Measurements from ENCODE around the gene CYP26C1.
A peak's percentile ranks its signal among the peaks of the same experiment; 100 is the strongest.
"Not testable (repeated sequence)": the region's sequence is repeated elsewhere in the genome, so short reads cannot be mapped to it uniquely, and the experiment has no call there.

CYP26C1 gene

GRCh38 chr10:93079663-93080349, 19.2 kb downstream of the CYP26C1 start:
- no peak for DNase-seq (ENCODE audit: low spot score)

DNA sequence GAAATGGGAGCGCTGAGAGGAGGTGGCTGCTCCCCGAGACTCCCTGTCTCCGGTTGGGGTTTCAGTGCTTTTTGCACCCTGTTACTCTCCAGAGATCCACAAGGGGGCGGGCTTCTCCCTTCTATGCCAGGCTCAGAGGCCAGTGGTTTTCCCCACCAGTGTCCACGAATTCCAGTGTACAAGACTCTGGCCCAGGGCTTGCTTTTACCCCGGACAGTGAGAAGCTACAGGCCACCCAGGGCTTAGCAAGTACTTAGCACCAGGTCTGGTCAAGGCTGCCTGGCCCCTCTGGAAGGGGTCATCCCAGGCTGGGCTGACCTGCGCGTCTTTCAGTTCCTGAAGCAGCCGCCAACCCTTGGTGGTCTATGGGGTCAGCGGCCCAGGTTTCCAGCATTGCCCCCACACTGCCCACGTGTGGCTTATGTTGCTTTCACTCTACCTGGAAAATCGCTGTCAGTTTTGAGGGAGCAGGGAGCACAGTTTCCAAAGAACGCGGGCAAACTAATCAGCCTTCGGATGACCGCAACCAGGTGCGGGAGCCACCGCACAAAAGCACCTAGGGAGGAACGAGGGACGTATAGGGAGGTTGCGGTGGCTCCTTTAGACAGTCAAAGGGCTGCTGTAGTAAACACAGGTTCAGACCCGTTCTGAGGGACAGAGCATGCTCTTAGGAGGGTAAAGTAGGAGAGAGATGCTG, 19.9 kb downstream of the CYP26C1 start:
- peak; percentile 92 for DNase-seq (ENCODE audit: low spot score)

DNA sequence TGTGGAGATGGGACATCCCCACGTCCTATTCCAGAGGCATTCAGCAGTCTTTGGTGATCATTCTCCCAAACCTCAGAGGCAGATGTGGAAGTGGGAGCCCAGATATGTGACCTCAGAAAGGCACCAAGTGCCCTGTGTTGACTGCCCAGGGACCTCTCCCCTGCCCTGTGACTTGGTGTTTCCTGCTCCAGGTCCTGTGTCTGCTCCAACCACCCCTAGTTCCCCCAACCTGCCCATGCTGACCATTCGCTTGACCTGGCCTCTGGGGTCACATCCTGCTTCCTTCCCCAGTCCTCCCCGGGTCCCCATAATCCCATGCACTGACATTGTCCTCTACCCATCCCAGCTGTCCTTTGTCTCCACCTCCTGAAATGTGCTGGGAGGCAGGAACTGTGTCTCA, 20.7 kb downstream of the CYP26C1 start:
- DNase-seq (ENCODE audit: low spot score), result no peak

DNA sequence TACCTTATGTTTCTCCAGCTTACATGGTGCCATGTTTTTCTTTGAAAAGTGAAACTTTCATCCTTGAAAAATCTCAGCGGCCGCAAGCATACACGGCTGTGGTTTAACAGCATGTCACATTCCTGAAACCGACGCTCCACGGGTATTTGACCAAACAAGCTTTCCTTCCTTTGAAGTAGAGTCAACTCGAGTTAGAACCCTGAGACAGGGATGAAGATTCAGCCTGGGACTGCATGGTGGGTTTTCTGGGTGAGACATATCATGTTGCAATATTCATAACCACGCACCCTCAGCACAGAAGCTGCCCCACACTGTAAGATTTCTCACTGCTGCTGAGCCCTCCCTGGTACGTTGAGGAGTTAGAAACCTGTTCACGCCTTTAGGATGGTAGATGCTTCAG, 21.2 kb downstream of the CYP26C1 start:
- DNase-seq (ENCODE audit: low spot score), result no peak

- DNase-seq (ENCODE audit: low spot score), result no peak
Observed at GRCh38 chr10:93083743-93084539, 23.3 kb downstream of the CYP26C1 start.

DNA sequence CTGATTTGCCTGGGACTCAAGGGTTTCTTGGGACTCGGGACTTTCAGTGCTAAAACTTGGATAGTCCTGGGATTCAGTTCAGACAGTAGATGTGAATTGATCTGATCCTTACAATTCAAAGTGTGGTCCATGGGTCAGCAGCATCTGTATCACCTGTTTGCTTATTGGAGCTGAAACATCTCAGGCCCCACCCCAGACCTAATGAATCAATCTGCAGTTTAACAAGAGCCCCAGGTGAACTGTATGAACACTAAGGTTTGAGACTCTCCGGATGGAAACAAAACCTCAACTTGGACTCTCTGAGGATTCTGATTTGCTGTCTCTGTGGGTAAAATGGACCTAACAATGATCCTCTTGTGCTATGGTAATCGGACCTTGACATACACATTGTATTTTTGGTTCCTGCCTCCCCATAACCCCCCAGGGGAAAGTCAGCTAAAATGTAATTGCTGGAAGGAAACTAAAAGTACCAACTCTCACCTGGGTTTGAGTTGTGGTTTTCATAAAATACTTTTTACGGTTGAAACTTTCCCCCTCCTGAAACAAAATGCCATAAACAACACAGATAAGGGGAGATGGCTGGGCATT, 24.8 kb downstream of the CYP26C1 start:
- DNase-seq (ENCODE audit: low spot score), result no peak

GRCh38 chr10:93086289-93086688, 25.7 kb downstream of the CYP26C1 start:
- DNase-seq (ENCODE audit: low spot score), result no peak

DNA sequence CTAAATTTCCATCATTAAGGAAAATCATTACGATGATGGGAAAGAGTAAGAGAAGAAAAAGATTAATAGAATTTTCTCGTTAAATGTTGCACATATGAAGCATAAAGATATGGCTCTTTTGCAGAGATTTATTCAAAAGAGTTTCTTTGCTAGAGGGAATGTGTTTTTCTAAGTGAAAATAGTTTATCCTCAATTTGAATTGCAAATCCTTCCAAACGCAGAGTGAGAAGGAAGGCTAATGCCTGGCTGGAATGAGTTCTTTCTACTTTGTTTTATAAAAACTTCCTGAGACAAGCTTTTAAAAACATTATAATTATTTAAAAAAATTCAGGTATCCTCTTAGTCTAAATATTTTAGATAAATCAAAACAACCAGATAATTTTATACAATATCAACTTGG, 27.2 kb downstream of the CYP26C1 start:
- no peak for DNase-seq (ENCODE audit: low spot score)

DNA sequence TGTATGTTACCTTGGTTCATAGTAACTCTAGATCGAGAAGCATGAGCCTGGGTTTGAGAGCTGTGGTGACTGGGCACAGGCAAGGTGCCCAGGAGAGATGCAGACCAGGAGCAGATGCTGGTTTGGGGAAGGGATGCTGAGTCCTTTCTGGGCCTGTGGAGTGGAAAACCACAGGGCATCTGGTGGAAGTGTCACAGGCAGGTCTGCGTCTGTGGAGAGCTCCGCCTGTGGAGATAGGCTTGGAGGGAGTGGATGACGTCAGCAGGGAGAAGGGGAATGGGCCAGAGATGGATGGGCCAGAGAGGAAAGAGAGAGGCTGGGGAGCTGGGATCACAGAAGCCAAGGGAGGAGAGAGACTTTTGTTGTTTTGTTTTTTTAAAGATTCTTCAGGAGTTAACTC, 27.9 kb downstream of the CYP26C1 start:
- DNase-seq (ENCODE audit: low spot score), result no peak

DNA sequence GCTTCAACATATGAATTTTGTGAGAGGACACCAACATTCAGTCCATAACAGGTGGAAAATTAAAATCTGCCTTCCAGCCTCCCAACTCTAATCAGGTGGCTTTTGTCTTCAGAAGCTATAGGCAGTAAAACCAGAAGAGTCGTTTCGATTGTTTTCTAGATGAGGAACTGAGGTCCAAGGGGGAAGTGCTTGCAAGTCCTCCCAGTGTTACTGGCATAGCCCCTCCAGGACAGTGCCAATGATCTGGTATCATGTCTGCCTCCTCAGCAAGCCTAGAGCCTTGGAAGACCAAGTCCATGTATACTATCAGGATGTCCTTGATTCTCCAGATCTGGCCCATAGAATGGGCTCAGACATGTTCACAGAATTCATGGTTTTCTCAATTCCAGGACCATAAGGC, 30.0 kb downstream of the CYP26C1 start:
- no peak for DNase-seq (ENCODE audit: low spot score)

- DNase-seq (ENCODE audit: low spot score), result no peak
Observed at GRCh38 chr10:93091960-93092359, 31.4 kb downstream of the CYP26C1 start.

DNA sequence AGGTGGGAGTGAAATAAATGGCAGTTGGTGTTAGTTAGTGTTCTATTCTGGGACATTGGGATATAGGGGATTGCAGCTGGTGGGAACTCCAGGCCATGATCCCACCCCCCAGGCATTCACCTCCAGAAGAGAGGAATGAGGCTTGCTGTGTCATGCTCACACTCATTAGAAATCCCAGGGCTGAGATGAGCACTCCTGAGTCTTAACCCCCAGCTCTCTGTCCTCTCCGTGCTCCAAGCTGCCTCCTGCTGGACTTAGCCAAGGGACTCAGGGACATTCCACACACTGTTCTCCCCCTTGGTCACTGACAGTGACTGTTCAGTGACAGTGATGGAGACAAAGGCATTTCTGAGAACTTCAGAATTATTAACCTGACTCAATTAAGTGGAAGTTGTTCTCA, 34.6 kb downstream of the CYP26C1 start:
- DNase-seq (ENCODE audit: low spot score), result no peak

DNA sequence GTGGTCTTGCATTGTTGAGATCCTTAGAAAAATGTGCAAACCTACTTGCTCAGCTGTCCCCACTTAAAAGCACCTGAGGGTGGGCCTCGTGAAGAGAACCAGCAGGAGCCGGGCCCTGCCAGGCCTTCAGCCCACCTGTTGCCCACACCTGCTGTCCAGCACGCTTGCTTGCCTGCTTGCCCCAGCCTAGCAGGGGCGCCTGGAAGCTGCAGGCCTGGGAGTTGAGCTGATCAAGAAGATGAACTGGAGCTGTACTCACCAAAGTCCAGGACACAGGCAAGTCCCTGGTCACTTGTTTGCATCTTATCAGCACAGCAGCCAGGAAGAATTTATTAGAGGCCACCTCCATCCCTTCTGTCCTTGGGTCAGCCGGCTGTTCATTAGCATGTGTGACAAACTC, 36.3 kb downstream of the CYP26C1 start:
- DNase-seq (ENCODE audit: low spot score), result no peak

- no peak for DNase-seq (ENCODE audit: low spot score)
Observed at GRCh38 chr10:93097386-93097785, 36.8 kb downstream of the CYP26C1 start.

DNA sequence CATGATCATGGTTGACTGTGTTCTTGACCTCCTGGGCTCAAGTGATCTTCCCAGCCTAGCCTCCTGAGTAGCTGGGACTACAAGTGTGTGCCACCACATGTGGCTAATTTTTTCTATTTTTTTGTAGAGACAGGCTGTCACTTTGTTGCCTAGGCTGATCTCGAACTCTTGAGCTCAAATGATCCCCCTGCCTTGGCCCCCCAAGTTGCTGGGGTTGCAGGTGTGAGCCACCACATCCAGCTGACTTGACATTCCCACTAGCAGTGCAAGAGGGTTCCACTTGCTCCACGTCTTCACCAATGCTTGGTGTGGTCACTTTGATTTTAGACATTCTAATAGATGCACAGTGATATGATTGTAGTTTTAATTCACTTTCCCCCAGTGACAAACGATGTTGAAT, 38.2 kb downstream of the CYP26C1 start:
- no peak for DNase-seq (ENCODE audit: low spot score)

DNA sequence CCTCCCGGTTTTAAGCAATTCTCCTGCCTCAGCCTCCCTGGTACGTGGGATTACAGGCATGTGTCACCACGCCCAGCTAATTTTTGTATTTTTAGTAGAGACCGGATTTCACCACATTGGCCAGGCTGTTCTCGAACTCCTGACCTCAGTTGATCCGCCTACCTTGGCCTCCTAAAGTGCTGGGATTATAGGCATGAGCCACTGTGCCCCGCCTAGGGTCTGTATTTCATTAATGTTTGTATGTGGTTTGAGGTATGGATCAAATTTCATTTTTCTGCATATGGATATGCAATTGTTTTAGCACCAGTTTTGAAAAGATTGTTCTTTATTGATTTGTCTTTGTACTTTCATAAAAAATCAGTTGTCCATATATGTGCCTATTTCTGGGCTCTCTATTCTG, 39.1 kb downstream of the CYP26C1 start:
- DNase-seq (ENCODE audit: low spot score), result no peak

DNA sequence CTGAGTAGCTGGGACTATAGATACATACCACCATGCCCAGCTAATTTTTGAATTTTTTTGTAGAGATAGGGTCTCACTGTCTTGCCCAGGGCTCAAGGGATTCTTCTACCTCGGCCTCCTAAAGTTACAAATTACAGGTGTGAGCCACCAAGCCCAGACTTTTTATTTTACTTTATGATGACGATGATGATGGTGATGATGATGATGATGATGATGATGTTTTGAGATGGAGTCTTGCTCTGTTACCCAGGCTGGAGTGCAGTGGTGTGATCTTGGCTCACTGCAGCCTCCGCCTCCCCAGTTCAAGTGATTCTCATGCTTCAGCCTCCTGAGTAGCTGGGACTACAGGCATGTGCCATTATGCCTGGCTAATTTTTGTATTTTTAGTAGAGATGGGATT, 40.5 kb downstream of the CYP26C1 start:
- DNase-seq (ENCODE audit: low spot score), result not testable (repeated sequence)

DNA sequence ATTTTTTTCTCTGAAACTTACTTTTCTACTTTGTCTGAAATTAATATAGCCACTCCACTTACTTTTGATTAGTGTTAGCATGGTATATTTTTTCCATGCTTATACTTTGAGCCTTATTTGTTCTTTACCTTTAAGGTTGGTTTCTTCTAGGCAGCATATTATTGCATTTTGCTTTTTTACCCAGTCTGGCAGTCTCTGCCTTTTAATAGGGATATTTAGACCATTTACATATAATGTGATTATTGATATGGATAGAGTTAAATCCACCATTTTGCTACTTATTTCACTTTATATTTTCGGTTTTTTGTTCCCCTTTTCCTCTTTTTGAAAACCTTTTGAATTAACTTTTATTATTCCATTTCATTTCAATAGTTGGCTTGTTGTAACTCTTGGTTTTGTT, 43.4 kb downstream of the CYP26C1 start:
- no peak for DNase-seq (ENCODE audit: low spot score)

GRCh38 chr10:93106631-93107072, 46.1 kb downstream of the CYP26C1 start:
- DNase-seq (ENCODE audit: low spot score), result peak; percentile 20

GRCh38 chr10:93110472-93111146, 50.0 kb downstream of the CYP26C1 start:
- DNase-seq (ENCODE audit: low spot score), result no peak

DNA sequence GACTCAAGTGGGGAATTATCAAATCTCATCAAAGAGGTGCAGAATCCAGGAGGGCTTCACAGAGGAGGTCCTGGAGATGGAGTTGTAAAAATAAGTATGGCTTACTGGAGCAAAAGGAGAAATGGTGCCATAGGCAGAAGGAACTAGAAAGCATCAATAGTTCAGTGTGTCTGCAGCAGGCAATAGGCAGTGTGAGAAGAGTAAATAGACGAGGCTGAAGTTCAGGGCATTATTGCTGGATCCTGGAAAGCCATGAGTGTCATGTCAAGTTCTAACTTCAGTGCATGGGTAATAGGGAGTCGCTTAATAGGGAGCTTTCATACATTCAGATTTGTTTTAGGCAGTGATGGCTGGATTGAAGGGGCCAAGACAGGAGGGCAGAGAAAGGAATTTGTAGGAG, 52.4 kb downstream of the CYP26C1 start:
- no peak for DNase-seq (ENCODE audit: low spot score)
